Stimulated activated CD4-positive, alpha-beta T cell treated with anti-CD3 and anti-CD28 coated beads, TNF-alpha, amount 100 ng/mL, for 4 hours (primary cell): ENCODE measurements around the gene ACOXL.

Experiments used
- DNase-seq, 3 experiments: peaks; one replicate each; pipeline ENCODE4 v3.0.0-alpha.2; 2020; ENCODE audit warnings: low read depth in 3 of 3

Gene ACOXL

GRCh38 chr2:110794390-110794789 is 62.0 kb downstream of the ACOXL start:
- DNase-seq = no peak

DNA sequence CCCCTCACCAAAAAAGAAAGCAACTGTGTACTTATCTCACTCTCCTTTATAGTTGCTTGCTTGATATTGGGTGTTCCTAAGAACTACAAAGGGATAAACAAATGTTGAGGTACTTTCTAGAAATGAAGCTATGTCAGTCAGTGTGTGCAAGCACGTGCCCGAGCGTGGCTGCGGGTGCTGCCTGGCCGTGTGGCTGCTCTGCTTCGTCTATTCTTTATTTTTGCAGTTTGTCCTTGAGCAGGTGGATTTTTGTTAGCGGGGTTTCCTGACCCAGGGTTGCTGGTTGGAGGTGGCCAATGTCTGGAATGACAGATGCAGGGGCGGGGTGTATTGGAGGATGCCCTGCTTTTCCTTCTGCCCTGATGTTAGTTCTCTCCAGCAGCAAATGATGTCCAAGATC is 62.6 kb downstream of the ACOXL start:
- DNase-seq = no peak

DNA sequence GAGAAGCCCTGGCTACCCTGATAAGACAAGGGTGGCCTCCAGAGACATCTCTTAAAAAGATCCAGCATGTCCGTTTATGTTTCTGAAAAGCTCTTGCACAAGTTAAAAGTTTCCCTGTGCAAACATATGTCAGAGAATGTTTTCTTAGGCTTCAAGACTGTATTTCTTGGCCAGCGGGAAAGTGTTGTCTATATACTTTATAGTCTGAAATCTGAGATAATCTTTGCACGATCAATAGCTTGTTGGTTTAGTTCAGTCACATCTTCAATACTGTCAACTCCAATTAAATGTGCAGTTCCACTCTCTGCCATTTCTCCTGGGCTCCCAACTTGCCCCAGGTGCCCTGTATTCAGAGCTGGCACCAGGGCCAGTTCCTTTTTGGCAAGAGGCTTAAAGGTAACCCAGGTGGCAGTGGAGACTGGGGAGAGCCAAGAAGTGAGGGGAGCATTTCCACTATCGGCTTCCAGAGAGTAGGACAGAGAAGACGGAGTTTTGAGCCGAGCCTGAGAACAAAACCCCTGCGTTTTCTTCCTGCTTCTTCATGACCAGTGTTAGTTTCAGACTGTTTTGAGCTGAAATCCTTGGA is 64.4 kb downstream of the ACOXL start:
- DNase-seq = no peak

DNA sequence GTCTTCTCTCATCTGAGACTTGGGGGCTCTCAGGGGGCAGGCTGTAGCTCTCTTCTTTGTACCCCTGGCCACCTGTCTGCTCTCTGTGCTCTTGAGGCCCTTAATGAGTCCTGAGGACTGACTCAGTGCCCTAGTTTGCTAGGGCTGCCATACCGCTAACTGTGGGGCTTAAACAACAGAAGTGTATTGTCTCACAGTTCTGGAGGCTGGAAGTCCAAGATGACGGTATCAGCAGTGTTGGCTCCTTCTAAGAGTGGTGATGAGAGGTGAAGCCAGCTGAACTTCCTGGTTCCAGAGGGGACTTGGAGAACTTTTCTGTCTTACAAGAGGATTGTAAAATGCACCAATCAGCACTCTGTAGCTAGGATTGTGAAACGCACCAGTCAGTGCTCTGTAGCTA is 67.0 kb downstream of the ACOXL start:
- no peak for DNase-seq

DNA sequence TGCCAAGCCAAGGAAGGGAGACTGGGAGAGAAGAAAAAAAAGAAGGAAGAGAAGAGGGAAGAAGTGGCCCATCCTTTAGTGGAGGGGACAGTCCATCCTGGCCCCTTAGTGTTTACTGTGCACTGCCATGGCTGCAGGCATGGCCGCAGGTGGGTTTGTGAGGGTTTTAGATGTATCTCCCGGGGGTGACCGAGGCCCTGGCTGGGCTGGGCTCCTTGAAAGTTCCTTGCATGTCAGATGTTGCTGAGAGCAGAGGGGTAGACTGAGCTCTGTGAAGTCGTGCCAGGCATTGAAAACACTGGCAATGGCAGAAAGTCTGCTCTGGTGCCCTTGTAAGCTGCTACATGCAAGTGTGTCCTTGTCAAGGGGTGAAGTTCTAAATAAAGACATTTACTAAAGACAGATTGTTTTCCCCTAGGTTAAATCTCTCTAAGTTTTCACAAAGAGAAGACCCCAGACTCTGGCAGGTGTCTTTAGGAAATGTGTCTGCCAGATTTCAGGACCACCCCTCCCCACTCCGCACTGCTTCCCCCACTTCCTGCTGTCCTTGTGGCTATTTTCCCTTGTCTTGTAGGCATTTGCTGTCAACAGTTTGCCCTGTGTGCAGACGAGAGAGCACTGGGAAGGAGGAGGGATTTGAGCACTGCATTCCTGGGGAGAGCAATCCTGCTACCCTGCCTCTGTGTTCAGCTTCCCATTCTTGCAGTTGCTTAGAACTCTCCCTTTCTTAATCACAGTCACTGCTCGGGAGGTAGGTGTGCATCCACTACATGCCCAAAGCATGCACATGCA is 68.4 kb downstream of the ACOXL start:
- DNase-seq = no peak

DNA sequence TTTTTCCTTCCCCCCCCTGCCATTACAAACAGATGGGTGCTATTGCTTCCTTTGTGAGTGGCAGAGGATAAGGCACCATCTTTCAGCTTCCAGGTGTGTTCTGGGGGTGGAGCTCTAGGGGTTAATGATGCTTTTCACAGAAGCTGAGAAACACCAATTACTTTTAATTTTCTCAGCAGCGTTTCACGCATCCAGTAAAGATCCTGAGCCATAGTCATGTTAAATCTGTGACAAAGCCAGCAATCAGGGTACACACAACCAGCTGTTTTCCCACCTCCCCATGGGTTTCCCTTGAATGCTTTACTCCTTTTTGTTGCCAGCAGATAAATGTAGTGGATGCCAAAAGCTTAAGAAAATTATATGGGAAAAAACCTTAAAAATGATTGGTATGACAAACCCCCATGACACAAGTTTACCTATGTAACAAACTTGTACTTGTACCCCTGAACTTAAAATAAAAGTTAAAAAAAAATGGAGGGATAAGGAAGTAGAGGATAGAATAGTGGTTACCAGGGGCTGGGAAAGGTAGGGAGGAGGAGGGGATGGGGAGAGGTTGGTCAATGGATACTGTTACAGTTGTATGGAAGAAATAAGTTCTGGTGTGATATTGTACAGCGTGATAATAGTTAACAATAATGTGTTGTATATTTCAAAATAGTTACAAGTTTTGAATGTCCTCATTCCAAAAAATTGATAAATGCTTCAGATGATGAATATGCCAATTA is 70.0 kb downstream of the ACOXL start:
- DNase-seq = no peak

GRCh38 chr2:110804433-110804832 is 72.1 kb downstream of the ACOXL start:
- DNase-seq = no peak

DNA sequence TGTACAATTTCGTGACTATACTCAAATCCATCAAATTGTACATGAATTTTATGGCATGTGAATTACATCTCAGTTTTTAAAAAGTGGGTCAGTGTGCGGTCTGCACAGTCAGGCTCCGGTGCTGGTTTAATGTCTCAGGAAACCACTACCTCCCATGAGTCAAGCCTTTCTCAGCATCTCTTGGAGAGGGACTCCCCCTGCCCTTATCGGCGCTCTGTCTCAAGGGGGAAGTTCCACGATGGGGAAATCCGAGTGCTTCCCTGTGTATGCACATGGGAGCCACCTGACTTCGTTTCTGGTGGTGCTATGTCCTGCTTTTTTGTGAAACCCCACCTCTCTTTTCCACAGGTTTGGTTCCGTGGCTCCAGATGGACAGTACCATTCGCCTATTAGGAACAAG is 72.5 kb downstream of the ACOXL start:
- DNase-seq = peak in 1 of 3 experiments; percentile 23

DNA sequence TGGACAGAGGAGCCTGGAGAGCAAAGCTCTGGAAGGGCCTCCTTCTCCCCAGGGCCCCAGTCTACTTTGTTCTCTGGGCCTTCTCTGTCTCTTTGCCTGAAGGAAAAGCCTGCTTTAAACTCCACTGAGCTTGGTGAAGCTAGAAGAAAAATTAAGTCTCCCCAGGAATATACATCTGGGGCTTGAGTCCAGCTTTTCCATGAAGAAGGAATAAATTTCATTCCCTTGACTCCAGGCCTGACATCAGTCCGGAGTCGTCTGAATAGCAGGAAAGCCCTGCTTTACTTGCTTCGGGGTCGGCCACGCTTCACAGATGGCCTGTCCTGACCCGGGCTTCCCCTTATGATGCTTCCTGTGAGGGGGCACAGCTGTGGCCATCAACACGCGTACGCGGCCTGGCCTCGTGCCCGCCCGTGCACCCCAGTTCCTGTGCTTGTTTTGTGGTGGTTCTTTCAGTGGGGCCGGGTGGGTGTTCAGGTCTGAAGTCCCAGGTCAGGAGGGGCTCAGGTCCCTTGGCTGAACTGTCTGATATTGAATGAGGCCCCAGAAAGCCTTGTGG is 73.6 kb downstream of the ACOXL start:
- DNase-seq = no peak

DNA sequence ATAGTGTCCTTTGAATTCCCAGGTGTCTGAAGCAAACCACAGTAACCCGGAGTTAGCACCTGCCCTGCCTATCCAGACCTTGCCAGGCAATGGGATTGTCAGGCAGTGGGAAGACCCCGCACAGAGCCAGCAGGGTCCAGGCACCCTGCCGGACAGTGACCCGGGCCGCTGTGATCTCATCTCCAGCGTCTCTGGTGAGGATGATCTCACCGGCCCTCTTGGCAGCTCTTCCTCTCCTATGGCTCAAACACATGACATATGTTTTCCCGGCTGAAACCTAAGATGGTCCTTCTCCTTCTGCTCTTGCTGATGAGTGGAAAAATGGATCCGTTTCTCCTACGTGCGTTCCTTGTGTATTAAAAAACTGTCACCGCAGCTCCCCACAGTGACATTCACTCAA is 75.1 kb downstream of the ACOXL start:
- DNase-seq = no peak

DNA sequence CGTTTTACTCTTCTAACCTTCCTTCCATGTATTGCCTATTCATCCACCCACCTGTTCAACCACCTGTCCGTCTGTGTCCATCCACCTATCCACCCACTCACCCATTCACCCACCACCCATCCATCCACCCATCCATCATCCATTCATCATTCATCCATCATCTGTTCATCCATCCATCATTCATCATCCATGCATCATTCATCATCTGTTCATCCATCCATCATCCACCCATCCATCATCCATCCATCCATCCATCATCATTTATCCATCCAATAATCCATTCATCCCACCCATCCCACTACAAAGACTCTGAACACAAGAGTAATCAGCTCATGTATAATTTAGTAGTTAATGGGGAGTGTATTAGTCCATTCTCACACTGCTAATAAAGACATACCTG is 78.0 kb downstream of the ACOXL start:
- no peak for DNase-seq

GRCh38 chr2:110812726-110813645 is 80.6 kb downstream of the ACOXL start:
- no peak for DNase-seq

DNA sequence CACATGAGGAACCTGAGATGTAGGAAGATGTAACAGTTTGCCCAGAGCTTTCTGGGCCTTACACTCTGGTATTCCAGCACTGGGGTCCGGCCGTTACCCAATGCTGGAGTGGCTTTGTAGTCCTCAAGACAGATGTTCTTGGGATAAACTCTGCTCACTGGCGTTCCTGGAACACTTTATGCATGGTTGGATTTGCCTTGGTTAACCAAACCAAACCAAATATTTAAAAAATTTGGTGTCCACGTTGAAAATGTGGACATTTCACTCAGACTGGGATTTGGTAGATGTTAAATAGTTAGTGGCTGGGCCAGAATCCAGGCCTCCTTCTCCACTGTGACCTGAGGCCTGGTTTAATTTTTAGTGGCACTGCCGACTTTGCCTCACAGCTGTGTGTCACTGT is 81.5 kb downstream of the ACOXL start:
- DNase-seq = no peak

DNA sequence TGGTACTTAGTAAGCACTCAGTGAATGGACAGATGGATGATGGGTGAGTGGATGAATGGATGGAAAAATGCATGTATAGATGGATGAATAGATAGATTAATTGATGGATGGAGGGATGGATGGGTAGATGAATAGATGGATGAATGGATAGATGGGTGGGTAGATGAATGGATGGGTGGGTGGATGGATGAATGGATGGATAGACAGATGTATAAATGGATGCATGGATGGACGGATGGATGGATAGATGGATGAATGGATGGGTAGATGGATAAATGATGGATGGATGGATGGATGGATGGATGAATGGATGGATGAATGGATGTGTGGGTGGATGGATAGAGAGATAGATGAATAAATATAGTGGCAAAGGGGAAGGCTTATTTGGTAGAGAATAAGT is 83.6 kb downstream of the ACOXL start:
- no peak for DNase-seq

- no peak for DNase-seq
Measured at GRCh38 chr2:110816404-110817365, 84.3 kb downstream of the ACOXL start.

- DNase-seq = no peak
Measured at GRCh38 chr2:110818767-110819481, 86.6 kb downstream of the ACOXL start.

- DNase-seq = no peak
Measured at GRCh38 chr2:110819711-110820110, 87.3 kb downstream of the ACOXL start.

- no peak for DNase-seq
Measured at GRCh38 chr2:110820128-110820527, 87.8 kb downstream of the ACOXL start.

- DNase-seq = no peak
Measured at GRCh38 chr2:110823165-110823564, 90.8 kb downstream of the ACOXL start.

GRCh38 chr2:110827511-110827910 is 95.1 kb downstream of the ACOXL start:
- no peak for DNase-seq
